PC-9 (cell line): ENCODE data around the gene YWHAQ.

Experiments used
- CTCF ChIP-seq: fragments of 200-600 bp; sonication (generic); conservative IDR thresholded peaks from 2 replicates; pipeline ENCODE4 v1.6.1; 2017; ENCODE audit warnings: mixed run types, antibody characterized with exemption, mild to moderate bottlenecking, moderate library complexity
- EZH2 ChIP-seq: fragments of 200-600 bp; sonication (generic); IDR thresholded peaks from 2 replicates; pipeline ENCODE4 v1.8.0; 2017; ENCODE audit warnings: antibody characterized with exemption, low read depth

DNA sequence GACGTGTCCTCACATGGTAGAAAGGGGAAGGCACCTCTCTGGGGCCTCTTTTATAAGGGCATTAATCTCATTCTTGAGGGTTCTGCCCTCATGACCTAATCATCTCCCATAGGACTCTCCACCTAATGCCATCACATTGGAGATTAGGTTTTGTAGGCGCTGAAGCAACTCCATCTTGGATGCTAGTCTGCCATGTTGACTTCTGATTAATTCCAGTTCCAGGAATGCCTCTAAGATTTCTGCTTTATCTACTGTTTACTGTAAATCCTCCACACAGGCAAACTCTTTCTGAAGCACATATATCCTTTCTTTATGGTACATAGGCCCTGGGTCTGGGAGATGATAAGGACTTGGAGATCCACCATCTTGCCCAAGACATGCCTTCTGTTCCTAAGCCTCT lies 49.3 kb upstream of the YWHAQ start:
- TF ChIP-seq CTCF (no peak), EZH2 (no peak)
